ENCODE measurements around the gene SRP68.

SRP68 gene

GRCh38 chr17:76072148-76072858 lies at the start of gene SRP68:
Gene SRP68, minus strand, starts transcription at chr17:76072517. Its CDS starts 26 bp downstream, at chr17:76072491.
- TF ChIP-seq CTCF (IDR thresholded peaks at IDR 0.05; ENCODE audit: insufficient read depth, low read depth, low read length, missing control alignments) = no peak
- H3K4me3 ChIP-seq (ENCODE audit: low read depth, low read length) = peak within 1 kb of the TSS; percentile 87
- DNase-seq (ENCODE audit: low read depth) = peak; percentile 95

GRCh38 chr17:76121932-76122430 lies 49.7 kb upstream of the SRP68 start:
- TF ChIP-seq CTCF (IDR thresholded peaks at IDR 0.05; ENCODE audit: insufficient read depth, low read depth, low read length, missing control alignments) = no peak
- H3K4me3 ChIP-seq (ENCODE audit: low read depth, low read length) = peak overlapping the region; percentile 37; the same call in 1 of the 2 replicates
- no peak for DNase-seq (ENCODE audit: low read depth)

- DNase-seq (ENCODE audit: low read depth) = no peak
- no peak overlapping the region for H3K4me3 ChIP-seq (ENCODE audit: low read depth, low read length)
- no peak for TF ChIP-seq CTCF (IDR thresholded peaks at IDR 0.05; ENCODE audit: insufficient read depth, low read depth, low read length, missing control alignments)
Observed at GRCh38 chr17:76120658-76121008, 48.3 kb upstream of the SRP68 start.

- no peak for TF ChIP-seq CTCF (IDR thresholded peaks at IDR 0.05; ENCODE audit: insufficient read depth, low read depth, low read length, missing control alignments)
- no peak for DNase-seq (ENCODE audit: low read depth)
- no peak overlapping the region for H3K4me3 ChIP-seq (ENCODE audit: low read depth, low read length)
Observed at GRCh38 chr17:76119409-76120371, 47.4 kb upstream of the SRP68 start.

- no peak for TF ChIP-seq CTCF (IDR thresholded peaks at IDR 0.05; ENCODE audit: insufficient read depth, low read depth, low read length, missing control alignments)
- no peak overlapping the region for H3K4me3 ChIP-seq (ENCODE audit: low read depth, low read length)
- DNase-seq (ENCODE audit: low read depth) = no peak
Observed at GRCh38 chr17:76115138-76115754, 42.9 kb upstream of the SRP68 start.

- no peak for DNase-seq (ENCODE audit: low read depth)
- no peak for TF ChIP-seq CTCF (IDR thresholded peaks at IDR 0.05; ENCODE audit: insufficient read depth, low read depth, low read length, missing control alignments)
- H3K4me3 ChIP-seq (ENCODE audit: low read depth, low read length) = no peak overlapping the region
Observed at GRCh38 chr17:76111956-76112355, 39.6 kb upstream of the SRP68 start.

Measured in GM12865 (cell line).